Adipose tissue (tissue), 3 donors: ENCODE data around the gene FCGR1A. TPM values are rescaled to one million over a fixed set of nuclear protein-coding genes. Genes with fewer than 3 reads are reported as not detected.
"Not testable (repeated sequence)": the region's sequence is repeated elsewhere in the genome, so short reads cannot be mapped to it uniquely, and the experiment has no call there.

ENCODE experiments used
- H3K27ac ChIP-seq: one replicate; pipeline ENCODE4 v1.5.1; 2013; ENCODE audit warnings: low read depth, low read length
- WGBS, 3 donors: extraction: QIAGEN DNeasy Blood & Tissue Kit; methylation state at CpG; one replicate each; pipeline ENCODE4 v1.1.7; 2013; 5-methylcytosine and 5-hydroxymethylcytosine counted together
- polyA plus RNA-seq, 3 donors: library from polyadenylated mRNA; stranded (reverse); fragments of 200-250 nt; gene quantifications; one replicate each; pipeline ENCODE4 v1.2.3, GENCODE V29; 2013
- donor health status: healthy with polysubstance abuse.
- donor health status: Bipolar disorder and iron deficiency.
- donor health status: healthy.

The FCGR1A gene
- polyA plus RNA-seq, 3 donors = 2.0 to 9.7 (median 9.6) TPM

DNA sequence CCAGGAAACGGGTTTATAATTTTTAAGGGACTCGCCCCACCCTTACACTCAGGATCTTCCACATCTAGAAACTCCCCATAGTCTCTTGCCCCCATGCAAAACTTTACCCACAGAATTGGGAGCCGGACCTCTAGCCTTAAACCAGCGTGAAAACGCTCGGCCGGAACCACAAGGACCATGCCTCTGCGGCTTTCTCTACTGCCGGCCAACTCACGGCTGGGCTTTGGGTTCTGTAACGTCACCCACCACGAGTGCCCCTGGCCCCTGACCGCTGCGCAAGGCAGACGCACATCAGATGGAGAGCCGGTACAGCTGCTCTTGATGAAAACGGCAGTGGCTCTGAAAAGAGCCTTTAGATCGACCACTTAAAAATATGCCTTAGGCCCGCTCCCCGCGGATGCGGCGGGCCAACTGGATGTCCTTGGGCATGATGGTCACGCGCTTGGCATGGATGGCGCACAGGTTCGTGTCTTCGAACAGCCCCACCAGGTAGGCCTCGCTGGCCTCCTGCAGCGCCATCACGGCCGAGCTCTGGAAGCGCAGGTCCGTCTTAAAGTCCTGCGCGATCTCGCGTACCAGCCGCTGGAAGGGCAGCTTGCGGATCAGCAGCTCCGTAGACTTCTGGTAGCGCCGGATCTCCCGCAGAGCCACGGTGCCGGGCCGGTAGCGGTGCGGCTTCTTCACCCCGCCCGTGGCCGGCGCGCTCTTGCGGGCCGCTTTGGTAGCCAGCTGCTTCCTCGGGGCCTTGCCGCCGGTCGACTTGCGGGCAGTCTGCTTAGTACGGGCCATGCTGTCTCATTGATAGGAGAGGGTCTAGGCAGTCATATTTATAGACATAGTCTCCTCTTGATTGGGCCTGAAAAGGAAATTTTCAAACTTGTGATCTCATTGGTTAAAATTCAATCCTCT is 30.7 kb downstream of the FCGR1A start:
- not testable (repeated sequence) for H3K27ac ChIP-seq
- WGBS, 3 donors = 0 to 4% (median 1%) methylated on average over 25 to 43 of the region's 62 CpGs

DNA sequence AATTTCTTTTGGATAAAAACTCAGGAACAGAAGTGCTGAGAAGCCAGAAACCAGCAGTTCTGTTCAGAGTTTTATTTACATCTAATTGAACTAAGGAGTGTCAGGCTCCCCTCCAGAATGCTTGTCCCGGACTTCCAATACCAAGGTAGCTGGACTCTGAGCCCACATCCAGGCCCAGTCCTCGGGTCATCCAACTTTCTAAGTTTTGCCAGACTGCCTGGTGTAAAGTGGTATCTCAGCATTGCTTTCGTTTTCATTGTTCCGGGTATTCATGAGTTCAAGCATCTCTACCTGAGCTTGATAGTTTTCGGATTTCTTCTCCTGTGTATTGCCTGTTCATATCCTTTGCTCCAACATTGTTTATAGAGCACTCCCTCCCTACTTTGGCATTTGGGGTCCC is 37.9 kb downstream of the FCGR1A start:
- WGBS, 3 donors = 93 to 100% (median 99%) methylated on average over 2 to 4 of the region's 5 CpGs
- H3K27ac ChIP-seq = not testable (repeated sequence)

DNA sequence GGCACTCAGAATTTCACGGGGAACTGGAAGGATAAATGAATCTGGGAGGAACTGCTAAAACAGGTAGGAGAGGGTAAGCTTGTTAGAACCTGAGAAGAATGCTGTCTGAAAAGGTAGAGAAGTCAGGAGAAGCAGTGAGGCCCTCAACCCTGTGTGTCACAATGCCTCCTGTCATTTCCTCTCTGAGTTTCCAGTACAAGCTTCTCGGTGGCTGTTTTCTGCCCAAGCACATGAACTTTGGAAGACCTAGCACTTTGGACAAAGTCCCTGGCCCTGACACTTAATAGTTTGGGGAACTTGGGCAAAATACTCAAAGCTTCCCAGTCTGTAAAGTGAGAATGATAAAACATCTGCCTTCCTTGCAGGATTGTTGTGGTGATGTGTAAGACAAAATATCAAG is 44.1 kb downstream of the FCGR1A start:
- no CpG with 5 or more reads among the region's 2 CpGs for WGBS, 3 donors
- H3K27ac ChIP-seq = not testable (repeated sequence)

DNA sequence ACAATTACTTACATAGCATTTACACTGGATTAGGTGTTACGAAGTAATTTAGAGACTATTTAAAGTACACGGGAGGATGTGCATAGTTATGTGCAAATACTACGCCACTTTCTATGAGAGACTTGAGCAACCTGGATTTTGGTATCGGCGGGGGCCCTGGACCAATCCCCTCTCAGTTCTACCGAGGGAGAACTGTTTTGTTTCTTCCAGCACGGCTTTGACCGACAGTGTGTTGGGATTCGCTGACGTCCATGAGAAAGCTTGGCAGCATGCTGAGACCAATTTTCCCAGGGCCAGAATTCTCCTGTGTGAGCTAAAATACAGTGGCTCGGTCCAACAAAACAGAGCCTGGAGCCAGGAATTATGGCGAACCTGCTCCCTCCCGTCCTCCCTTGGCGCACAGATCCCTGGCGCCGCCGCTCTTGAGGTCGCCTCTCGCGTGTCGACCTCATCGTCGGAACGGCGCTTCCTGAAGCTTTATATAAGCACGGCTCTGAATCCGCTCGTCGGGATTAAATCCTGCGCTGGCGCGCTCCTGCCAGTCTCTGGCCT is 49.3 kb downstream of the FCGR1A start:
- not testable (repeated sequence) for H3K27ac ChIP-seq
- no CpG with 5 or more reads among the region's 32 CpGs for WGBS, 3 donors

DNA sequence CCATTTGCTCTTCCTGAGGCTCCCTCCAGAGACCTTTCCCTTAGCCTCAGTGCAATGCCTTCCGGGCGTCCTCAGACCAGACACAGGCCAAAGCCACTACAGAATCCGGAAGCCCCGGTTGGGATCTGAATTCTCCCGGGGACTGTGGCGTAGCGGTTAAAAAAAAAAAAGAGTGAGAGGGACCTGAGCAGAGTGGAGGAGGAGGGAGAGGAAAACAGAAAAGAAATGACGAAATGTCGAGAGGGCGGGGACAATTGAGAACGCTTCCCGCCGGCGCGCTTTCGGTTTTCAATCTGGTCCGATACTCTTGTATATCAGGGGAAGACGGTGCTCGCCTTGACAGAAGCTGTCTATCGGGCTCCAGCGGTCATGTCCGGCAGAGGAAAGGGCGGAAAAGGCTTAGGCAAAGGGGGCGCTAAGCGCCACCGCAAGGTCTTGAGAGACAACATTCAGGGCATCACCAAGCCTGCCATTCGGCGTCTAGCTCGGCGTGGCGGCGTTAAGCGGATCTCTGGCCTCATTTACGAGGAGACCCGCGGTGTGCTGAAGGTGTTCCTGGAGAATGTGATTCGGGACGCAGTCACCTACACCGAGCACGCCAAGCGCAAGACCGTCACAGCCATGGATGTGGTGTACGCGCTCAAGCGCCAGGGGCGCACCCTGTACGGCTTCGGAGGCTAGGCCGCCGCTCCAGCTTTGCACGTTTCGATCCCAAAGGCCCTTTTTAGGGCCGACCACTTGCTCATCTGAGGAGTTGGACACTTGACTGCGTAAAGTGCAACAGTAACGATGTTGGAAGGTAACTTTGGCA is 50.0 kb downstream of the FCGR1A start:
- H3K27ac ChIP-seq = not testable (repeated sequence)
- no CpG with 5 or more reads among the region's 55 CpGs for WGBS, 3 donors

DNA sequence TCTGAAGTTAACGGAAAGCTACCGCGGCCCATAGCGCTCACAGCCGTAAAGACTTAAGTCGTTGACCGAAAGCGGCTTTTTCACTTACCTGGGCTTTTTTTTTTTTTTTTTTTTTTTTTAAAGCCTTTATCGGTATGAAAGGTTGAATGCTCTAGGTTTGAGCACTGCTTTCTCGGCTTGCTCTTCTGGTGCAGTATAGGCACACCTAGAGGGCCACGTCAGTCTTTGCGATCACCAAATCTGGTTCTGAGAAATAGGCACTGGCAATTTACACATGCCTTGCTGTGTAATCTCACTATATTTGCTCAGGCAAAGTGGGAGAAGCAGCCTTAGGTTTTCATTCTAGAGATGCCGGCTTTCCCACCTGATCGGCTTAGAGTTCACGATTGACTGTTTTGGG is 50.6 kb downstream of the FCGR1A start:
- WGBS, 3 donors = no CpG with 5 or more reads among the region's 15 CpGs
- H3K27ac ChIP-seq = not testable (repeated sequence)

DNA sequence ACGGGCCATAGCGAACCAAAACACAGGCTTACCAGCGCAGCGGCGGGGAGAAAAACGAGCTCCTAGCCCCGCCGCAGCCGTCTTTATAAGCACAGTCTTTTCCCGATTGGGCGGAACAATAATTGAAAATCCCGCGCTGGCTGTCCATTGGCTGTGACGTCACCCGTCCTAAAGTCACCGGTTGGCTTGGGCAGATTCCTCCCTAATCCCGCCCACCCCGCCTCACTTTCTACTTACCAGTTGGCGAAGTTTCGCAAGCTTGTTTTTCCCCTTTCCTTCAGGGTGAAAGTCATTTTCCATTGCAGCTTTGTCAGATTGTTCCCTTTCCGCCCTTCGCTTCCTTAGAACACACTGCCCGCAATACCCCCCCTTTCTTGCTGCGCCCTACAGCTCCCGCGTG is 58.7 kb downstream of the FCGR1A start:
- H3K27ac ChIP-seq = not testable (repeated sequence)
- WGBS, 3 donors = no CpG with 5 or more reads among the region's 26 CpGs

Other genes starting within 250 kb of the FCGR1A start
- gene PPIAL4C, start 198.8 kb upstream of the FCGR1A start, polyA plus RNA-seq = not detected
- gene BOLA1, start 116.9 kb downstream of the FCGR1A start, polyA plus RNA-seq = 10 to 100 TPM; 19.7 to 23.5 (median 21.7) TPM
- gene SV2A, start 135.2 kb downstream of the FCGR1A start, polyA plus RNA-seq = under 1 TPM; 0.33 to 0.94 (median 0.45) TPM
- 10 to 100 TPM; 13.0 to 34.8 (median 23.6) TPM for gene SF3B4, start 145.1 kb downstream of the FCGR1A start, polyA plus RNA-seq
- gene MTMR11, start 154.2 kb downstream of the FCGR1A start, polyA plus RNA-seq = 1 to 10 TPM; 1.4 to 7.3 (median 2.1) TPM
- 1 to 10 TPM; 2.4 to 8.2 (median 7.5) TPM for gene OTUD7B, start 228.0 kb downstream of the FCGR1A start, polyA plus RNA-seq